Stimulated activated CD4-positive, alpha-beta T cell treated with anti-CD3 and anti-CD28 coated beads, TNF-alpha, amount 100 ng/mL, for 24 hours (primary cell): ENCODE data around the gene DNAJC7.

Source experiments
- DNase-seq, 3 experiments: peaks; one replicate each; pipeline ENCODE4 v3.0.0-alpha.2; 2020; ENCODE audit warnings: low read depth in 3 of 3

Gene DNAJC7

GRCh38 chr17:42016941-42017865 lies at the start of gene DNAJC7:
TSS of gene DNAJC7 (minus strand) at chr17:42017439. CDS start at chr17:42017416, 23 bp downstream.
- peak; percentile 78 to 89 (median 84) for DNase-seq

GRCh38 chr17:42065201-42065600 lies 48.0 kb upstream of the DNAJC7 start:
- DNase-seq, result no peak

GRCh38 chr17:42062681-42063080 lies 45.4 kb upstream of the DNAJC7 start:
- DNase-seq, result no peak

GRCh38 chr17:42061646-42062487 lies 44.6 kb upstream of the DNAJC7 start:
- DNase-seq, result no peak

- DNase-seq, result no peak
Measured at GRCh38 chr17:42060231-42060630, 43.0 kb upstream of the DNAJC7 start.

GRCh38 chr17:42059815-42060214 lies 42.6 kb upstream of the DNAJC7 start:
- no peak for DNase-seq

GRCh38 chr17:42058063-42058462 lies 40.8 kb upstream of the DNAJC7 start:
- DNase-seq, result no peak

GRCh38 chr17:42056635-42057034 lies 39.4 kb upstream of the DNAJC7 start:
- no peak for DNase-seq

- no peak for DNase-seq
Measured at GRCh38 chr17:42055496-42055895, 38.3 kb upstream of the DNAJC7 start.

- DNase-seq, result no peak
Measured at GRCh38 chr17:42055027-42055426, 37.8 kb upstream of the DNAJC7 start.

GRCh38 chr17:42053731-42054500 lies 36.7 kb upstream of the DNAJC7 start:
- DNase-seq, result no peak

GRCh38 chr17:42052346-42052877 lies 35.2 kb upstream of the DNAJC7 start:
- DNase-seq, result no peak

- no peak for DNase-seq
Measured at GRCh38 chr17:42051645-42052044, 34.4 kb upstream of the DNAJC7 start.

- DNase-seq, result no peak
Measured at GRCh38 chr17:42051013-42051400, 33.8 kb upstream of the DNAJC7 start.

- peak in 2 of 3 experiments; percentile 9 to 34 for DNase-seq
Measured at GRCh38 chr17:42050393-42051012, 33.3 kb upstream of the DNAJC7 start, which contains the start of gene C17orf113. TSS of gene C17orf113 (minus strand) at chr17:42050601. CDS start at chr17:42043376, 7,225 bp downstream.

- DNase-seq, result no peak
Measured at GRCh38 chr17:42049834-42050392, 32.7 kb upstream of the DNAJC7 start.

- DNase-seq, result no peak
Measured at GRCh38 chr17:42047343-42047742, 30.1 kb upstream of the DNAJC7 start.

GRCh38 chr17:42045719-42046118 lies 28.5 kb upstream of the DNAJC7 start:
- no peak for DNase-seq

GRCh38 chr17:42042598-42043319 lies 25.5 kb upstream of the DNAJC7 start:
- DNase-seq, result no peak

- no peak for DNase-seq
Measured at GRCh38 chr17:42041619-42042018, 24.4 kb upstream of the DNAJC7 start.
